Adrenal gland (tissue), 5 donors: ENCODE measurements around the gene ZNF480.

Experiments used
- CTCF ChIP-seq, 6 experiments: fragments of 450-650 bp in 4 of 6; fragments of 200-600 bp in 2 of 6; sonication (generic) in 1 of 6; IDR thresholded peaks; 1 replicate in 5 of 6; 2 replicates in 1 of 6; pipeline versions ENCODE4 v1.5.1 to v1.8.0; 2016 to 2021; ENCODE audit warnings: antibody characterized with exemption in 6 of 6, mild to moderate bottlenecking in 2 of 6, moderate library complexity in 1 of 6
- POLR2A ChIP-seq, 2 donors: fragments of 450-650 bp; IDR thresholded peaks; one replicate each; pipeline ENCODE4 v1.6.1; 2017; ENCODE audit warnings: antibody characterized with exemption in 2 of 2, mild to moderate bottlenecking in 2 of 2, moderate library complexity in 1 of 2
- donor health status: DM: no; HTN: no; CAD: no.

GRCh38 chr19:52366414-52366824, 69.5 kb downstream of the ZNF480 start:
- TF ChIP-seq CTCF (IDR thresholded peaks at IDR 0.05) (no peak), POLR2A (IDR thresholded peaks at IDR 0.05) (no peak)
